Caco-2 (cell line): ENCODE data around the gene SYT7. TPM values are rescaled to one million over a fixed set of nuclear protein-coding genes. Genes with fewer than 3 reads are reported as not detected.

Experiments used
- BruUV-seq: library from RNA; stranded (reverse); fragments of 400-500 nt; replicated peaks from 2 replicates; lab custom pipeline; 2021; lab: Mats Ljungman, UMichigan
- CTCF ChIA-PET: fragments of 300-600 bp; sonication (Branson Sonifier 250); formaldehyde crosslinking; loops from one replicate; lab custom pipeline; 2022; ENCODE audit warnings: antibody characterized with exemption; lab: Charles Lee
- POLR2A ChIA-PET: fragments of 300-600 bp; sonication (Branson Sonifier 250); formaldehyde crosslinking; loops from one replicate; lab custom pipeline; 2022; ENCODE audit warnings: antibody characterized with exemption; lab: Charles Lee
- DNase-seq, 2 experiments: peaks; one replicate each; pipeline versions ENCODE4 v3.0.0 to v3.0.0-alpha.2; 2020 to 2022
- H3K27me3 ChIP-seq: replicated peaks from 2 replicates; pipeline ENCODE4 v1.6.0; 2011; ENCODE audit warnings: low read length; ENCODE audit not compliant: control insufficient read depth, insufficient read depth
- H3K36me3 ChIP-seq: 2 replicates; pipeline ENCODE4 v1.5.1; 2011; ENCODE audit warnings: low read length; ENCODE audit not compliant: control insufficient read depth, insufficient read depth
- H3K4me1 ChIP-seq: fragments of 250-450 bp; sonication (Bioruptor Pico); 2 replicates; pipeline ENCODE4 v1.5.1; 2020; ENCODE audit warnings: mild to moderate bottlenecking
- H3K4me3 ChIP-seq: 2 replicates; pipeline ENCODE4 v1.5.1; 2011; ENCODE audit warnings: low read depth, mild to moderate bottlenecking, control low read depth, low read length
- H3K9me3 ChIP-seq: fragments of 250-450 bp; sonication (Bioruptor Pico); 2 replicates; pipeline ENCODE4 v1.5.1; 2020; ENCODE audit warnings: mild to moderate bottlenecking, moderate library complexity
- H3K27ac Mint-ChIP-seq: one replicate; pipeline ENCODE4 v1.8.0; 2022; ENCODE audit warnings: mixed read lengths; ENCODE audit not compliant: unreplicated experiment
- H3K27me3 Mint-ChIP-seq: one replicate; pipeline ENCODE4 v1.8.0; 2022; ENCODE audit warnings: mixed read lengths; ENCODE audit not compliant: insufficient read depth, unreplicated experiment
- H3K36me3 Mint-ChIP-seq: one replicate; pipeline ENCODE4 v1.8.0; 2022; ENCODE audit warnings: mild to moderate bottlenecking, mixed read lengths; ENCODE audit not compliant: insufficient read depth, unreplicated experiment
- H3K4me1 Mint-ChIP-seq: one replicate; pipeline ENCODE4 v1.8.0; 2022; ENCODE audit warnings: low read depth, mixed read lengths; ENCODE audit not compliant: unreplicated experiment
- H3K4me3 Mint-ChIP-seq: one replicate; pipeline ENCODE4 v1.8.0; 2022; ENCODE audit warnings: mild to moderate bottlenecking, moderate library complexity, mixed read lengths; ENCODE audit not compliant: unreplicated experiment
- H3K9me3 Mint-ChIP-seq: one replicate; pipeline ENCODE4 v1.8.0; 2022; ENCODE audit warnings: mixed read lengths; ENCODE audit not compliant: unreplicated experiment
- intact Hi-C: fragments of 100-400 bp; cut with micrococcal nuclease; formaldehyde crosslinking; loops from one replicate; pipeline ENCODE4 v1.10.0; 2022; ENCODE audit not compliant: unreplicated experiment
- total RNA-seq: library from RNA; stranded (reverse); gene quantifications from 2 replicates; pipeline ENCODE4 v1.2.3, GENCODE V29; 2022
- TF ChIP-seq, protein P1 (sequence below), 2 experiments: fragments of 200-600 bp in 1 of 2; IDR thresholded peaks; 1 replicate in 1 of 2; 2 replicates in 1 of 2; pipeline versions ENCODE4 v1.5.1 to v1.8.0; 2011 to 2022; ENCODE audit warnings: antibody characterized with exemption in 1 of 2, control low read depth in 1 of 2, inconsistent platforms in 1 of 2, low read depth in 1 of 2, low read length in 1 of 2, mild to moderate bottlenecking in 1 of 2, moderate library complexity in 1 of 2; ENCODE audit not compliant: insufficient read depth in 1 of 2, severe bottlenecking in 1 of 2, unreplicated experiment in 1 of 2

Gene SYT7
- total RNA-seq, 1 experiment from 2014 or later, result 33.5 TPM

- Histone ChIP-seq H3K4me3 (no peak overlapping the region), H3K36me3 (no peaks in the 10 kb centered on the region), H3K9me3 (no peaks in the 10 kb centered on the region), H3K4me1 (no peaks in the 10 kb centered on the region), H3K27me3 (no peaks in the 10 kb centered on the region)
- Mint-ChIP-seq H3K27ac (no peak overlapping the region), H3K36me3 (no peaks in the 10 kb centered on the region), H3K9me3 (no peaks in the 10 kb centered on the region), H3K4me1 (no peaks in the 10 kb centered on the region), H3K4me3 (no peak overlapping the region), H3K27me3 (no peaks in the 10 kb centered on the region)
- BruUV-seq, result no TSS peak
- ChIA-PET CTCF (no interaction called here), POLR2A (interaction anchor here (0.6 kb wide), 1 partner anchor 11 kb away, joined by 5 read pairs; no protein-coding TSS in a partner anchor)
- TF ChIP-seq, protein P1, sequence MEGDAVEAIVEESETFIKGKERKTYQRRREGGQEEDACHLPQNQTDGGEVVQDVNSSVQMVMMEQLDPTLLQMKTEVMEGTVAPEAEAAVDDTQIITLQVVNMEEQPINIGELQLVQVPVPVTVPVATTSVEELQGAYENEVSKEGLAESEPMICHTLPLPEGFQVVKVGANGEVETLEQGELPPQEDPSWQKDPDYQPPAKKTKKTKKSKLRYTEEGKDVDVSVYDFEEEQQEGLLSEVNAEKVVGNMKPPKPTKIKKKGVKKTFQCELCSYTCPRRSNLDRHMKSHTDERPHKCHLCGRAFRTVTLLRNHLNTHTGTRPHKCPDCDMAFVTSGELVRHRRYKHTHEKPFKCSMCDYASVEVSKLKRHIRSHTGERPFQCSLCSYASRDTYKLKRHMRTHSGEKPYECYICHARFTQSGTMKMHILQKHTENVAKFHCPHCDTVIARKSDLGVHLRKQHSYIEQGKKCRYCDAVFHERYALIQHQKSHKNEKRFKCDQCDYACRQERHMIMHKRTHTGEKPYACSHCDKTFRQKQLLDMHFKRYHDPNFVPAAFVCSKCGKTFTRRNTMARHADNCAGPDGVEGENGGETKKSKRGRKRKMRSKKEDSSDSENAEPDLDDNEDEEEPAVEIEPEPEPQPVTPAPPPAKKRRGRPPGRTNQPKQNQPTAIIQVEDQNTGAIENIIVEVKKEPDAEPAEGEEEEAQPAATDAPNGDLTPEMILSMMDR (IDR thresholded peaks at IDR 0.05; ENCODE audit: insufficient read depth in 1 of 2, low read depth in 1 of 2, low read length in 1 of 2, severe bottlenecking in 1 of 2, unreplicated experiment in 1 of 2), result no peak
- DNase-seq, result no peak
- intact Hi-C loops, result no loop called here
Observed at GRCh38 chr11:61497876-61498275, 83.0 kb downstream of the SYT7 start.

DNA sequence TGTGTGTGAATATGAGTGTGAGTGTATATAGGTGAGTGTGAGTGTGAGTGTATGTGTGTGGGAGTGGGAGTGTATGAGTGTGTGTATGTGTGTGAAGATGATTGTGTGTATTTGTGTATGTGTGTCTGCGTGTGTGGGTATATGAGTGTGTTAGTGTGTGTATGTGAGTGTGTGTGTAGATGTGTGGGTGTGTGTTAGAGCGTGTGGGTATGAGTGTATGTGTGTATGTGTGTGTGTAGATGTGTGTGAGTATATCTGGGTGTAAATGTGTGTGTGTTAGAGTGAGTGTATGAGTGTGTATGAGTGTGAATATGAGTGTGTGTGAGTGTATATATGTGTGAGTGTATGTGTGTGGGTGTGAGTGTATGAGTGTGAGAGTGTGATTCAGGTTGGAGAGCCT lies 83.4 kb downstream of the SYT7 start:
- Mint-ChIP-seq H3K27me3 (no peaks in the 10 kb centered on the region), H3K4me3 (no peak overlapping the region), H3K9me3 (no peaks in the 10 kb centered on the region), H3K36me3 (no peaks in the 10 kb centered on the region), H3K4me1 (no peaks in the 10 kb centered on the region), H3K27ac (no peak overlapping the region)
- TF ChIP-seq, protein P1 (IDR thresholded peaks at IDR 0.05; ENCODE audit: insufficient read depth in 1 of 2, low read depth in 1 of 2, low read length in 1 of 2, severe bottlenecking in 1 of 2, unreplicated experiment in 1 of 2), result no peak
- Histone ChIP-seq H3K4me3 (no peak overlapping the region), H3K27me3 (no peaks in the 10 kb centered on the region), H3K9me3 (no peaks in the 10 kb centered on the region), H3K36me3 (no peaks in the 10 kb centered on the region), H3K4me1 (no peaks in the 10 kb centered on the region)
- intact Hi-C loops, result no loop called here
- BruUV-seq, result no TSS peak
- DNase-seq, result no peak
- ChIA-PET CTCF (no interaction called here), POLR2A (interaction anchor here (0.6 kb wide), 1 partner anchor 12 kb away, joined by 5 read pairs; no protein-coding TSS in a partner anchor)

DNA sequence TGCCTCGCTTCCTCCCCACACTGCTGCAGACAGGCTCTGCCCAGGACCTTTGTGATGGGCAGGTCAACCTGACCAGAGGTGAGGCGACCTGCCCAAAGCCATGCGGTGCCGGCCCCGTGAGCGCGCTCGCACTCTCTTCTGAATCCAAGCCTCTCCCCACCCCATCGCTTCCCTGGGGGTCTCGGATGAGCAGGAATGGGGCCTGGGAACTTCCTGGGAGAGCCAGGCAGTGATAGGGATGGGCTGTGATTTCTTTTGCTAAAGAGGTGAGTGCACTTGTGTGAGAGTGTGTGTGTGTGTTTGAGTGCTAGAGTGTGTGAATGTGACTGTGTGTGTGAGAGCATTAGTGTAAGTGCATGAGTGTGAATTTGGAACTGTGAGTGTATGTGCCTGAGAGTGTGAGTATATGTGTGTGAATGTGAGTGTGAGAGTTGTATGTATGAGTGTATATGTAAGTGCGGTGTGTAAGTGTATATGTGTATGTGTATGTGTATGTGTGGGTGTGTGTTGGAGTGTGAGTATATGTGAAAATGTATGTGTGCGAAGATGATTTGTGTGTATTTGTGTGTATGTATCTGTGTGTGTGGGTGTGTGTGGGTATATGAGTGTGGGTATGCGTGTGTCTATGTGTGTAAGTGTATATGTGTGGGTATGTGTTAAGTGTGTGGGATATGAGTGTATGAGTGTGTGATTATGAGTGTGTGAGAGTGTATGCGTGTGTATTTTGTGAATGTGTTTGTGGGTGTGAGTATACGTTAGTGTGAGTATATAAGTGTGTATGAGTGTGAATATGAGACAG lies 84.1 kb downstream of the SYT7 start:
- intact Hi-C loops, result no loop called here
- no peaks in the 10 kb centered on the region for H3K9me3 Mint-ChIP-seq
- Histone ChIP-seq H3K9me3 (no peaks in the 10 kb centered on the region), H3K4me1 (no peaks in the 10 kb centered on the region), H3K27me3 (no peaks in the 10 kb centered on the region), H3K4me3 (no peak overlapping the region), H3K36me3 (no peaks in the 10 kb centered on the region)
- H3K27ac Mint-ChIP-seq, result no peak overlapping the region
- ChIA-PET POLR2A (no interaction called here), CTCF (no interaction called here)
- no peak overlapping the region for H3K4me3 Mint-ChIP-seq
- no peak for DNase-seq
- TF ChIP-seq, protein P1 (IDR thresholded peaks at IDR 0.05; ENCODE audit: insufficient read depth in 1 of 2, low read depth in 1 of 2, low read length in 1 of 2, severe bottlenecking in 1 of 2, unreplicated experiment in 1 of 2), result no peak
- H3K27me3 Mint-ChIP-seq, result no peaks in the 10 kb centered on the region
- no peaks in the 10 kb centered on the region for H3K36me3 Mint-ChIP-seq
- BruUV-seq, result no TSS peak
- H3K4me1 Mint-ChIP-seq, result no peaks in the 10 kb centered on the region
